OCI-LY3 (cell line): ENCODE results near the gene KLHL5.

Source experiments
- EZH2phosphoT487 ChIP-seq: fragments of 200-600 bp; shearing (Covaris generic); IDR thresholded peaks from 2 replicates; pipeline ENCODE4 v1.6.1; 2018; ENCODE audit warnings: antibody characterized with exemption, mixed run types, low read depth
- TF ChIP-seq, protein P1 (sequence below): fragments of 200-600, 300-600 bp; sonication (generic); IDR thresholded peaks from 2 replicates; pipeline ENCODE4 v1.5.1; 2014; ENCODE audit warnings: antibody characterized with exemption, low read length, low read depth

DNA sequence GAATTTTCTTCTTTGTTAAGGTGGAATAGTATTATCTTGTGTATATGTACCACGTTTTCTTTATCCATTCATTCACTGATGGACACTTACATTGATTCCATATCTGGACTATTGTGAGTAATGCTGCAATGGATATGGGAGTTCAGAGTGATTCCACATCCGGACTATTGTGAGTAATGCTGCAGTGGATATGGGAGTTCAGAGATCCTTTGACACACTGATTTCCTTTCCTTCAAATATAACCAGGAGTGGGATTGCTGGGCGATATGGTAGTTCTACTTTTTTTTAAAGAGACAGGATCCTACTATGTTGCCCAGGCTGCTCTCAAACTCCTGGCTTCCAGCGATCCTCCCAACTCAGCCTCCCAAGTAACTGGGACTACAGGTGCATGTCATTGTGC lies 41.9 kb upstream of the KLHL5 start:
- TF ChIP-seq, protein P1, sequence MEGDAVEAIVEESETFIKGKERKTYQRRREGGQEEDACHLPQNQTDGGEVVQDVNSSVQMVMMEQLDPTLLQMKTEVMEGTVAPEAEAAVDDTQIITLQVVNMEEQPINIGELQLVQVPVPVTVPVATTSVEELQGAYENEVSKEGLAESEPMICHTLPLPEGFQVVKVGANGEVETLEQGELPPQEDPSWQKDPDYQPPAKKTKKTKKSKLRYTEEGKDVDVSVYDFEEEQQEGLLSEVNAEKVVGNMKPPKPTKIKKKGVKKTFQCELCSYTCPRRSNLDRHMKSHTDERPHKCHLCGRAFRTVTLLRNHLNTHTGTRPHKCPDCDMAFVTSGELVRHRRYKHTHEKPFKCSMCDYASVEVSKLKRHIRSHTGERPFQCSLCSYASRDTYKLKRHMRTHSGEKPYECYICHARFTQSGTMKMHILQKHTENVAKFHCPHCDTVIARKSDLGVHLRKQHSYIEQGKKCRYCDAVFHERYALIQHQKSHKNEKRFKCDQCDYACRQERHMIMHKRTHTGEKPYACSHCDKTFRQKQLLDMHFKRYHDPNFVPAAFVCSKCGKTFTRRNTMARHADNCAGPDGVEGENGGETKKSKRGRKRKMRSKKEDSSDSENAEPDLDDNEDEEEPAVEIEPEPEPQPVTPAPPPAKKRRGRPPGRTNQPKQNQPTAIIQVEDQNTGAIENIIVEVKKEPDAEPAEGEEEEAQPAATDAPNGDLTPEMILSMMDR: no peak
- TF ChIP-seq EZH2phosphoT487: no peak
